GM19328 (cell line): ENCODE measurements around the gene LAMC2.
"Not testable (repeated sequence)": the region's sequence is repeated elsewhere in the genome, so short reads cannot be mapped to it uniquely, and the experiment has no call there.

Experiments used
- ATAC-seq: cut with Tn5 transposase; IDR thresholded peaks from one replicate; pipeline ENCODE4 v1.9.1; 2021; ENCODE audit warnings: mild to moderate bottlenecking, moderate library complexity; ENCODE audit not compliant: unreplicated experiment

Gene LAMC2

DNA sequence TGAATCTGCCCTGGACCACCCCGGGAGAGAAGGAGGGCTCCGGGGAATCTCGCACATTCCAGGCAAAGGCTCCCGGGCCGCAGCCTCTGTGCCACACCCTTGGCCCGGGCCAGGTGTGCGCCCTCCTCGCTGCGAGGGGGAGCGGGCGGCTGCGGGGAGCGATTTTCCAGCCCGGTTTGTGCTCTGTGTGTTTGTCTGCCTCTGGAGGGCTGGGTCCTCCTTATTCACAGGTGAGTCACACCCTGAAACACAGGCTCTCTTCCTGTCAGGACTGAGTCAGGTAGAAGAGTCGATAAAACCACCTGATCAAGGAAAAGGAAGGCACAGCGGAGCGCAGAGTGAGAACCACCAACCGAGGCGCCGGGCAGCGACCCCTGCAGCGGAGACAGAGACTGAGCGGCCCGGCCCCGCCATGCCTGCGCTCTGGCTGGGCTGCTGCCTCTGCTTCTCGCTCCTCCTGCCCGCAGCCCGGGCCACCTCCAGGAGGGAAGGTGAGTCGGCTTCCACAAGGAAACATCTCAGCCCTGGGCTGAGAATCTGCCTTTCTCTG is at the start of gene LAMC2:
TSS of gene LAMC2 (plus strand) at position 324 of the 550 bp plus-strand sequence. CDS start at position 413, 89 bp downstream.
- no peak for ATAC-seq

DNA sequence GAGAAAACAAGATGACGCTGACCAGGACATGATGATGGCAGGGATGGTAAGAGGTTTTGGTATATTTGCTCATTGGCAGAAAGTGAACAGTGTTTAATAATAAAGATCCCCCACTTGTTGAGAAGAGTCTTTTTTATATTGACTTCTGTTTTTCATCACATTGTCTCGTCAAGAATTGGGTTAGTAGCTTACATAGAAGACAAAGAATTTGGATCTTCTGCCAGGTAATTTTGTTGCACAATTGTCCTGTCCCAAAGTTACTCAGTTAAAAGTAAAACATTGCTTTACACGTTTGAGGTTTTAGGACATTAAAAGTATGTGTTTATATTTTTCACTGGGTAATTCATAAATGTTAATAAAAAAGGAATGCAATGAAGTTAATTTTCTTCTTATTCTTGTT is 48.3 kb upstream of the LAMC2 start:
- ATAC-seq: no peak

DNA sequence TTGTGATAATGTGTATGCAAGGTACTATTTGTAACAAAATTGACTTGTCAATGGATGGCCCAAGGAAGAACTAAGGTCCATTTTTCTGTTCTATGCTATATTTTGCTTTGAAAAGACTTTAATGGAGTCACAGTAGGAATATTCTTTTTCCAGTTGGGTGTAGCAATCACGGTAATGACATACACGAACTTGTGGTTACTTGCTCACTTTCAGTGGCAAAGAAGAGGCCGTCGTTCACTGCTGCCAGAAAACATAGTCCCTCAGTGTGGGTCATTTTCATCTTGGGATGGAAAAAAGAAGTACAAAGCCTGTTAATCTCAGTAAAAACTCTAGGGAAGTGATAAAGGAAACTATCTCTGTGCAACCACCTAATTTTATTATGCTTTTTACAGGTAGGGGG is 47.8 kb upstream of the LAMC2 start:
- ATAC-seq: no peak

- ATAC-seq: no peak
Observed at GRCh38 chr1:183139281-183139942, 46.7 kb upstream of the LAMC2 start.

- no peak for ATAC-seq
Observed at GRCh38 chr1:183140633-183141032, 45.4 kb upstream of the LAMC2 start.

GRCh38 chr1:183142171-183142570 is 43.9 kb upstream of the LAMC2 start:
- no peak for ATAC-seq

GRCh38 chr1:183143576-183144315 is 42.3 kb upstream of the LAMC2 start:
- no peak for ATAC-seq

GRCh38 chr1:183144752-183145151 is 41.3 kb upstream of the LAMC2 start:
- no peak for ATAC-seq

DNA sequence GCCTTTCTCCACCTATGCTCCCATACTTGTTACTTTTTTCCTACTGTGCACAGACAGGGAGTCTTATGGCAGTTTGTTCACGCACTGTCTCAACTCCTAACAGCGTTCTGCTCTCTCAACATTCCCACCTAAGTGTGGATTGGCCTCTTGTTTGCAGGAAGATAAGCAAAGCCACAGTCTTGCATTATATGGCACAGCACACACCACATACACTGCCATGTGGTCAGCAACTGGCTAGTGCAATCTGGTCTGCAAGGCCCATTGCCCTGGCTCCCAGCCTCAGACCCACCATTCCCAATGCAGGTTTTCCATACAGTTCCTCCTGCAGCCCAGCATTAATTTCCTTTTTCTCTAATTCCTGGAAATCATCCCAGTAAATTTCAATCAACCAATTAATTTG is 38.3 kb upstream of the LAMC2 start:
- ATAC-seq: no peak

- no peak for ATAC-seq
Observed at GRCh38 chr1:183148599-183148998, 37.5 kb upstream of the LAMC2 start.

GRCh38 chr1:183149273-183149672 is 36.8 kb upstream of the LAMC2 start:
- ATAC-seq: no peak

DNA sequence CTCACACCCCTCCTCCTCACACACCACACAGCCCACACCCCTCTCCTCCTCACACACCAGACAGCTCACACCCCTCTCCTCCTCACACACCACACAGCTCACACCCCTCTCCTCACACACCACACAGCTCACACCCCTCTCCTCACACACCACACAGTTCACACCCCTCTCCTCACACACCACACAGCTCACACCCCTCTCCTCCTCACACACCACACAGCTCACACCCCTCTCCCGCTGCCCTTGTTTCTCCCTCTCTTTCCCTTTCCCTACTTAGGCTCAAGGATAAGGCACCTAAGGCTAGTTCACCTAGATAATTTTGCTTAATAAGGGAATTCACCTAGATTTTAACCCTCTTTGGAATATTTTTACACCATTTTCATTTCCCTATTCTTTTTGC is 36.0 kb upstream of the LAMC2 start:
- ATAC-seq: not testable (repeated sequence)

DNA sequence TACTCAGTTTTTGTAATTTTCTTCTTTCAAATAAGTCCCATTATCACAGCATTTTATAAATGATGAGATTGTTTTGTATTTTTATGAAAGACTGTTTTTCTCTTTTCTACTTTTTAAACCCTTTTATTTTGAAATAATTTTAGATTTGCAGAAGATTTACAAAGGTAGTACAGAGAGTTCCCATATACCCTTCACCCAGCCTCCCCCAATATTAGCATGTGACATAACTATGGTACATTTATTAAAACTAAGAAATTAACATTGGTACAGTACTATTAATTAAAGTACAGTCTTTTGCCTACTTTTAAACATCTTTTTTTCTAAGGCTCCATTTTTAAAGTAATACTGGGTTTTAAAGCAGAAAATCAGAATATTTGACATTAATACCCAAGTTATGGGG is 35.6 kb upstream of the LAMC2 start:
- ATAC-seq: no peak

- ATAC-seq: no peak
Observed at GRCh38 chr1:183152180-183152579, 33.9 kb upstream of the LAMC2 start.

DNA sequence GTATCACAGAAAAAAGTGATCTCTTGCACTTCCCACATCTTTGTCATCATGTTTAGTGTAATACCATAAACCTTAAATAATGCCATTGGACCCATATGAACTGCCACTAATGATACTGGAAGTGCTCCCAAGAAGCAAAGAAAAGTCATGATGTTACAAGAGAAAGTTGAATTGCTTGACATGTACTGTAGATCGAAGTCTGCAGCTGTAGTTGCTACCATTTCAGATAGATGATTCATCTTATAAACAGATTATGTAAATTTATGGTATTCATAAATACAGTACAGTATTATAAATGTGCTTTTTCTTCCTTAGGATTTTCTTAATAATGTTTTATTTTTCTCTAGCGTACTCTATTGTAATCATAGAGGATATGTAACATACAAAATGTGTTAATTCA is 30.1 kb upstream of the LAMC2 start:
- ATAC-seq: no peak

- no peak for ATAC-seq
Observed at GRCh38 chr1:183159960-183160359, 26.1 kb upstream of the LAMC2 start.

DNA sequence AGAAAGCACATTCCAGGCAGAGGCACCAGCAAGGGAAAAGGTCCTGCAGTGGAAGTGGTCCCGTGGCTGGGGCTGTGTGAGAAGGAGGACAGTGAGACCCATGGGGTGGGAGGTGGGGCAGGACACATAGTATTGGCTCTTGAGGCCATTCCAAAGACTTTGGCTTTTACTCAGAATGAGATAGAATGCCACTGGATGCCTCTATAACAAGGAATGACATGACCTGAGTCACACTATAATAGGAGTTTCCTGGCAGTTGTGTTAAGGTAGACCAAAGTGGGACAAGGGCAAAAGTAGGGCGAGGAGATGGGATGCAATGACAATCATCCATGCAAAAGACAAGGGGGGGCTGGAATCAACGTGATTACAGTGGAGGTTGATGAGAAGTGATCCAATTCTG is 24.7 kb upstream of the LAMC2 start:
- no peak for ATAC-seq

DNA sequence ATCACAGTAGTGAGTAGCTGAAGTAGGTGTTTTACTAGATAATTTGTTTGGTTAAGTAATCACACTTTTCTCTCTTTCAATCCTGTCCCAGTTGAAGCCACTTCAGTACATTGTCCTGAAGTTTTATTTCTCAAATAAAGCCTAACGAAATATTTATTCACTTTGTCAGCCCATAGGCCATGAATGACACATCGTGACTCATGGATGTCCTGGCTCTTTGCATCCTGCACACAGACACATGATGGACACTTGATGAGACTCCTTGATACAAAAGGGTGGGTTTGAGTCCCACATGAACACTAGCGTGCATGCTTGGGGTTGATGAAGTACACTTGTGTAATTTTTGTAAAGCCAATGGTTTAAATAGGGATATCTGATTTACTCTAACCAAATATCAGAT is 22.7 kb upstream of the LAMC2 start:
- ATAC-seq: no peak

GRCh38 chr1:183164340-183164739 is 21.7 kb upstream of the LAMC2 start:
- no peak for ATAC-seq

GRCh38 chr1:183164963-183165362 is 21.1 kb upstream of the LAMC2 start:
- no peak for ATAC-seq

GRCh38 chr1:183165456-183165855 is 20.6 kb upstream of the LAMC2 start:
- no peak for ATAC-seq

GRCh38 chr1:183166454-183166853 is 19.6 kb upstream of the LAMC2 start:
- no peak for ATAC-seq
